ENCODE data around the gene CPNE6. TPM values are rescaled to one million over a fixed set of nuclear protein-coding genes. Genes with fewer than 3 reads are reported as not detected.
A peak's percentile ranks its signal among the peaks of the same experiment; 100 is the strongest.
"Not testable (repeated sequence)": the region's sequence is repeated elsewhere in the genome, so short reads cannot be mapped to it uniquely, and the experiment has no call there.

CPNE6 gene
- under 1 TPM; 0.12 to 0.14 TPM for total RNA-seq

DNA sequence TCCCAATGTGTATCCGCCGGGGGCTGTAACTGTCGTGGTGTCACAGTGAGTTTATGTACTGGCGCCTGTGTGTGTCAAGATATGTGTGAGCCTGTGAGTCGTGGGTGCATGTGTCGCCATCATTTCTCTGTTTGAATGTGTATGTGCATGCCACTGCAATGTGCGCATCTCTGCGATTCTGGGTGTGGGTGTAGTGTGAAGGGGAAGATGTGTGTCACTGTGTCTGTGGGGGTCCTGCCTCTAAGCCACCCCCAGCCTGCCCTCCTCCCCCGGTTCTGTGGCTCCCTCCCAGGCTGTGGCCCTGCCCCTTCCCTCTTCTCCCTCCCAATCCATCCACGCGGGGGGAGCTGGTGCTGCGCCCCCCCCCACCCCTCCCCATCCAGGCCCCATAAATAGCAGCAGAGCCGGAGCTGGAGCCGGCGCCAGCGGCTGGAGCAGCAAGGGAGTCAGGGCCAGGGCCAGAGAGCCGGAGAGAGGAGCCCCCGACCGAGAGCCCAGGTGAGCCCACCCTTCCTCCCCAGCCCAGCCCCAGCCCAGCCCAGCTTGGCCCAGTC, at the start of gene CPNE6:
Gene CPNE6 (plus strand): TSS at position 419 of the 554 bp plus-strand sequence. CDS start 1,375 bp downstream, outside the sequence.
- Mint-ChIP-seq H3K4me3 (peak within 1 kb of the TSS in 1 of 2 donors; percentile 1), H3K27me3 (ENCODE audit: low read depth) (no peaks in the 10 kb centered on the region), H3K9me3 (no peaks in the 10 kb centered on the region), H3K36me3 (ENCODE audit: insufficient read depth in 2 of 2) (no peaks in the 10 kb centered on the region), H3K4me1 (ENCODE audit: low read depth) (peaks cover 13% of the 10 kb centered on the region), H3K27ac (no peak within 1 kb of the TSS)
- DNase-seq (peak; percentile 56 to 74), ATAC-seq (replicated peaks in 1 of 2) (peak; percentile 95 to 96)

DNA sequence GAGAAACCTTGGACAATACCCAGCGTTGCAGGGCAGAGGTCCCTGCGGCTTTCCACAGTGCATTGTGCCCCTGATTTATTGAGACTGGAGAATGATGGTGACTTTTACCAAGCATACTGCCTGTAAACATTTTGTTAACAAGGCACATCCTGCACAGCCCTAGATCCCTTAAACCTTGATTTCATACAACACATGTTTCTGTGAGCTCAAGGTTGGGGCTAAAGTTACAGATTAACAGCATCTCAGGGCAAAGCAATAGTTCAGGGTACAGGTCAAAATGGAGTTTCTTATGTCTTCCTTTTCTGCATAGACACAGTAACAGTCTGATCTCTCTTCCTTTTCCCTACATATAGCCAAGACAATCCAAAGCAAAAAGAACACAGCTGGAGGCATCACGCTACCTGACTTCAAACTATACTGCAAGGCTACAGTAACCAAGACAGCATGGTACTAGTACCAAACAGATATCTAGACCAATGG, 46.4 kb upstream of the CPNE6 start:
- H3K9me3 Mint-ChIP-seq; H3K4me3 Mint-ChIP-seq; H3K4me1 Mint-ChIP-seq (ENCODE audit: low read depth); H3K36me3 Mint-ChIP-seq (ENCODE audit: insufficient read depth in 2 of 2); DNase-seq; H3K27ac Mint-ChIP-seq; ATAC-seq (replicated peaks in 1 of 2): not testable (repeated sequence)
- peaks cover 20% of the 10 kb centered on the region for H3K27me3 Mint-ChIP-seq (ENCODE audit: low read depth)

DNA sequence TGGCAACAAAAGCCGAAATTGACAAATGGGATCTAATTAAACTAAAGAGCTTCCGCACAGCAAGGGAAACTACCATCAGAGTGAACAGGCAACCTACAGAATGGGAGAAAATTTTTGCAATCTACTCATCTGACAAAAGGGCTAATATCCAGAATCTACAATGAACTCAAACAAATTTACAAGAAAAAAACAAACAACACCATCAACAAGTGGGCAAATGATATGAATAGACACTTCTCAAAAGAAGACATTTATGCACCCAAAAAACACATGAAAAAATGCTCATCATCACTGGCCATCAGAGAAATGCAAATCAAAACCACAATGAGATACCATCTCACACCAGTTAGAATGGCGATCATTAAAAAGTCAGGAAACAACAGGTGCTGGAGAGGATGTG, 41.7 kb upstream of the CPNE6 start:
- not testable (repeated sequence) for H3K4me1 Mint-ChIP-seq (ENCODE audit: low read depth); ATAC-seq (replicated peaks in 1 of 2); H3K4me3 Mint-ChIP-seq; H3K9me3 Mint-ChIP-seq; H3K27ac Mint-ChIP-seq; DNase-seq
- Mint-ChIP-seq H3K36me3 (ENCODE audit: insufficient read depth in 2 of 2) (peaks cover 8 to 16% of the 10 kb centered on the region in 2 donors), H3K27me3 (ENCODE audit: low read depth) (peaks cover 12% of the 10 kb centered on the region)

DNA sequence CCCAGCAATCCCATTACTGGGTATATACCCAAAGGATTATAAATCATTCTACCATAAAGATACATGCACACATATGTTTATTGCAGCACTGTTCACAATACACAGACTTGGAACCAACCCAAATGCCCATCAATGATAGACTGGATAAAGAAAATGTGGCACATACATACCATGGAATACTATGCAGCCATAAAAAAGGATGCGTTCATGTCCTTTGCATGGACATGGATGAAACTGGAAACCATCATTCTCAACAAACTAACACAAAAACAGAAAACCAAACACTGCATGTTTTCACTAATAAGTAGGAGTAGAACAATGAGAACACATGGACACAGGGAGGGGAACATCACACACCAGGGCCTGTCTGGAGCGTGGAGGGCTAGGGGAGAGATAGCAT, 40.0 kb upstream of the CPNE6 start:
- not testable (repeated sequence) for DNase-seq; H3K9me3 Mint-ChIP-seq; ATAC-seq (replicated peaks in 1 of 2); H3K27ac Mint-ChIP-seq; H3K4me3 Mint-ChIP-seq; H3K4me1 Mint-ChIP-seq (ENCODE audit: low read depth)
- peaks cover 6 to 16% of the 10 kb centered on the region in 2 donors for H3K36me3 Mint-ChIP-seq (ENCODE audit: insufficient read depth in 2 of 2)
- H3K27me3 Mint-ChIP-seq (ENCODE audit: low read depth) = peaks cover 11% of the 10 kb centered on the region

DNA sequence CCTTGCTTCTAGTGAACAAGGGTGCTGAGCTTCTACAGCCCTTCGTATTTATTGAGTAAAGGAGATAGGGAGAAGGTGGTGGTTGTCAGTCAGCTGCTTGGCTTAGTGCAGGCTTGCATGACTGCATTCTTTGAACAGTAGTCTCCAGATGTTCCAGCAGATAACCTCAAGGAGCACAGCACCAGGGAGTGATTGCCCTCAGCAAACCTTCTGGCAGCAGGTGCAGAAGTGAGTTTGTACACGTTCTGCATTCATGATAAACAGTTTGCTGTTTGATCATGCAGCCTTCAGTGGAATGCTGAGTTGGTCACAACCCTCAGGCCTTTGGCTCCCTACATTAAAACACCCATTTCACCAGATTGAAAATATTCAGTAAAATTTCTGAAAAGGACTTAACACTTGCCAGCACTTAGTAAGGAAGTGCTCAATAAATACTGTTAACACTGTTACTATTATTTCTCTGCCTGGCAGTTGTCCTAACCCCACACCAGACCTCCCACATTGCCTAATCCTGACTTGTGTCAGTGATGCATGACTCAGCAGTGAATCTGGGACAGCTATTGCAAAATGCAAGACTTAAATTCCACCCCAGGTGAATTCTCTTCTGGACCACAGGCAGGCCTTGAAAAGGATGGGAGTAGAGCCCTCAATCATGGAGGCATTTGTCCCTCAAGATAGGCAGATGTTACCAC, 38.5 kb upstream of the CPNE6 start:
- Mint-ChIP-seq H3K4me1 (ENCODE audit: low read depth) (peaks cover 14% of the 10 kb centered on the region), H3K4me3 (no peak overlapping the region), H3K27ac (no peak overlapping the region), H3K36me3 (ENCODE audit: insufficient read depth in 2 of 2) (peaks cover 1 to 12% of the 10 kb centered on the region in 2 donors), H3K9me3 (peaks cover 4 to 8% of the 10 kb centered on the region in 2 donors), H3K27me3 (ENCODE audit: low read depth) (peaks cover 7% of the 10 kb centered on the region)
- no peak for DNase-seq
- no peak for ATAC-seq (replicated peaks in 1 of 2)

DNA sequence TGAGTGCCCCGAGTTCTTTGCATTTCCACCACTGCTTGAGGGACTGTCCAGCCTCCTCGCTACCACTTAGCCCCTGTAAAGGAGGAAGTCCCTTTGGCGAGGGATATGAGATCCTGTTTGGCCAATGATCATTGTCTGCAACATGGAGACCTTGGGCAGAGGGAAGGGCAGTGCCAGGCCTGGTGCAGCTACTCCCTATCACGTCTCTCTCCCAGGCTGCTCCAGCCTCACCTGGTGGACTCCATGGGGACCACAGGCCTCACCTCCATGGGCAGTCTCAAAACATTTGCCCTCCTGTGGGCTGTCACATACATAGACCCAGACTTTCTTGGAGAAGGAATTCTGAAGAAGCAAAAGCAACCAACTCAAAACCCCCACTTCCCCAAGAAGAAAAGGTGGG, 35.6 kb upstream of the CPNE6 start:
- H3K4me3 Mint-ChIP-seq = peak overlapping the region; percentile 87 to 99
- peaks cover 0 to 10% of the 10 kb centered on the region in 2 donors for H3K36me3 Mint-ChIP-seq (ENCODE audit: insufficient read depth in 2 of 2)
- peaks cover 14% of the 10 kb centered on the region for H3K4me1 Mint-ChIP-seq (ENCODE audit: low read depth)
- ATAC-seq (replicated peaks in 1 of 2) = peak; percentile 21 to 23
- peak overlapping the region; percentile 50 for H3K27ac Mint-ChIP-seq
- not testable (repeated sequence) for DNase-seq; H3K9me3 Mint-ChIP-seq; H3K27me3 Mint-ChIP-seq (ENCODE audit: low read depth)

DNA sequence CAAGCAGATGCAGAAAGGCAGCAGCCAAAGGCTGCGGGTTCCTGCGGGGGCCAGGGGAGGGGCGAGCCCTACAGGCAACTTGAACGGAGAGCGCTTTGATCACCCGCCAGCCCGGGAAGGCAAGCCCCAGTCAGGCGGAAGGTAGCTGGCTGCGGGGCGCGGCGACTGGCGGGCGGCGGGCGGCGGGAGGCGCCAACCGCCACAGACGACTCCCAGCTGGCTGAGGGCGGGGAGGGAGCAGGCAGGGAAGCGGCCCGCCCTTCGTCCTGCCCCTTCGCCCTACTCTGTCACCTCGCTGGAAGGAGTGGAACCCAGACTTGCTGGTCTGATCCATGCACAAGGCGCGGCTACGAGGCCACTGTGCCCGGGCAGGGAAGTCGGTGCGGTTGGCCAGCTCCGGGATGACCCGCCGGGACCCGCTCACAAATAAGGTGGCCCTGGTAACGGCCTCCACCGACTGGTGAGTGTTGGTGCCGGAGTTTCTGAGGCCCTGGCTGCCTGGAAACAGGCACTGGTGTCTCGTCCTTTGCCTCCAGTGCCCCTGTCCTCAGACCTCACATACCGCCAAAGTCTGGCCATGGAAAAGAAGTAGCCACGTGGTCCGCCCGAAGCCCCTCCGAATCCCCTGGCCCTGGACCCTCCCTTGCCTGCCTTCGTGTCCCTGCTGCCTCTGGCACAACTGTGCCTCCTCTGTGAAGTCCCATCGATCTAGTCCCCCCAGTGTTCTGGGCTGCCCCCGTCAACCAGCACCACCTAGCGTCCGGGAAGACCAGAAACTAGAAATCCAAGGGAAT, 35.0 kb upstream of the CPNE6 start:
- Mint-ChIP-seq H3K27ac (peak overlapping the region; percentile 50), H3K27me3 (ENCODE audit: low read depth) (no peaks in the 10 kb centered on the region), H3K4me3 (peak overlapping the region; percentile 87 to 99), H3K36me3 (ENCODE audit: insufficient read depth in 2 of 2) (peaks cover 0 to 7% of the 10 kb centered on the region in 2 donors), H3K4me1 (ENCODE audit: low read depth) (peaks cover 14% of the 10 kb centered on the region), H3K9me3 (peaks cover 2 to 4% of the 10 kb centered on the region in 2 donors)
- ATAC-seq (replicated peaks in 1 of 2) (peak; percentile 84 to 86), DNase-seq (peak; percentile 73 to 74)

DNA sequence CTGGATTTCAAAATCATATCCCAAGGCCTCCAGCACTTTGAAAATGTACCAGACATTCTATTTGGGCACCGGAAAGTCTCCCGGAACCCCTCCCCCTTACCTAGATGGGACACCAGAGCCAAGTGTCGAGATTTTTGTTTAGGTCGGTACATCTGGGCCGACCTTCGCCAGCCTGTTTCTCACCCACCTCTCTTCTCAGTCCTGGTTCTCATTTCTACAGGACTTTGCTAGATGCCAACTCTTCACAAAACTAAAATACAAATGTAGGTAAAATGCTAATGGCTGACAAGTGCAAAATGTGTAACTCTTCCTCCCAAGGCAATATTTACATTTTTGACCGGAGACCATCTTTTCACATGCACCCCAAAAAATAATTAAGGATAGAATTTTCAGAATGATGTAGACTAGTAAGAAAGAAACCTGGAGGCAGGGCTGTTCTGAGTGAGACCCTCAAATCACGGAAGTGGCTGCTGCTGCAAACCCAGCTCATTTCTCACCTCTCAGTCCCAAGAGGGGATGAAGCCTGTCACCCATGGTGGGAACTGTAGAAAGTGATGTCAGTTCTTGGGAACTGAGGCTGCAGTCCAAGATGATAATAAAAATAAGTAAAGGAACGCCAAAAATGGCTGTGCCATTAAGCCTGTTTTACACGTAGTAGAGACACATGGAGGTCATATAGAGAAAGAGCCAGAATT, 34.3 kb upstream of the CPNE6 start:
- DNase-seq; H3K36me3 Mint-ChIP-seq (ENCODE audit: insufficient read depth in 2 of 2); H3K27me3 Mint-ChIP-seq (ENCODE audit: low read depth); H3K9me3 Mint-ChIP-seq: not testable (repeated sequence)
- peak overlapping the region; percentile 49 for H3K27ac Mint-ChIP-seq
- peak overlapping the region; percentile 87 to 99 for H3K4me3 Mint-ChIP-seq
- peak; percentile 6 to 14 for ATAC-seq (replicated peaks in 1 of 2)
- peaks cover 14% of the 10 kb centered on the region for H3K4me1 Mint-ChIP-seq (ENCODE audit: low read depth)

DNA sequence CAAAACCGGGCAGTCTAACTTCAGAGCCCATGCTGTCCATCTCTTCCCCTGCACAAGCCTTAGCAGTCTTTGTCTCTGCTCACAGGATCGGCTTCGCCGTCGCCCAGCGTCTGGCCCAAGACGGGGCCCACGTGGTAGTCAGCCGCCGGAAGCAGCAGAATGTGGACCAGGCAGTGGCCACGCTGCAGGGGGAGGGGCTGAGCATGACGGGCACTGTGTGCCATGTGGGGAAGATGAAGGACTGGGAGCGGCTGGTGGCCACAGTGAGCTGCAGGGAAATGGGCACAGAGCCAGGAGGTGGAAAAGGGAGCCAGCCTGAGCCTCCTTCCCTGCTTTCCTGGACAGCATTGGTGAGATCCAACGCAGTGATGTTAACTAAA, 33.7 kb upstream of the CPNE6 start:
- ATAC-seq (replicated peaks in 1 of 2) (no peak), DNase-seq (no peak)
- Mint-ChIP-seq H3K4me1 (ENCODE audit: low read depth) (peaks cover 14% of the 10 kb centered on the region), H3K27ac (no peak overlapping the region), H3K4me3 (no peak overlapping the region), H3K27me3 (ENCODE audit: low read depth) (no peaks in the 10 kb centered on the region), H3K36me3 (ENCODE audit: insufficient read depth in 2 of 2) (no peaks in the 10 kb centered on the region), H3K9me3 (no peaks in the 10 kb centered on the region)

DNA sequence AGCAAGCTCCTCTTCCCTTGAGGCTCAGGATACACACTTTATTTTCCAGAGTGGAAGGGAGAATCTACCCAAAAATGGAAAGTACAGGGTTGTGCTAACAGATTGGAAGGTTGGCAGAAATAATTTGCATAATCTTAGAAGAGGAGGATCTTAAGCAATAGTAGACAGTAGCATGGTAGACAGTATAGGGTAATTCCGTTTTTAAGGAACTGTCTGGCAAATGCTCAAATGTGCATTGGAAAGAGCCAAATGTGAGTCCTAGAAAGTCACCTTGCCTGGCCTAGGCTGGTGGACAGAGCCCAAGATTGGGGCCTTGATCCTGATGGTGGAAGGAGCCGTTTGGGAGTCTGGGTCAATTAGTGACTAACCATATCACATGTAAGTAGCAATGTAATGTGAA, 32.7 kb upstream of the CPNE6 start:
- no peak for ATAC-seq (replicated peaks in 1 of 2)
- no peak overlapping the region for H3K4me3 Mint-ChIP-seq
- H3K27me3 Mint-ChIP-seq (ENCODE audit: low read depth) = no peaks in the 10 kb centered on the region
- no peaks in the 10 kb centered on the region for H3K36me3 Mint-ChIP-seq (ENCODE audit: insufficient read depth in 2 of 2)
- no peaks in the 10 kb centered on the region for H3K9me3 Mint-ChIP-seq
- peaks cover 14% of the 10 kb centered on the region for H3K4me1 Mint-ChIP-seq (ENCODE audit: low read depth)
- no peak for DNase-seq
- H3K27ac Mint-ChIP-seq = no peak overlapping the region

DNA sequence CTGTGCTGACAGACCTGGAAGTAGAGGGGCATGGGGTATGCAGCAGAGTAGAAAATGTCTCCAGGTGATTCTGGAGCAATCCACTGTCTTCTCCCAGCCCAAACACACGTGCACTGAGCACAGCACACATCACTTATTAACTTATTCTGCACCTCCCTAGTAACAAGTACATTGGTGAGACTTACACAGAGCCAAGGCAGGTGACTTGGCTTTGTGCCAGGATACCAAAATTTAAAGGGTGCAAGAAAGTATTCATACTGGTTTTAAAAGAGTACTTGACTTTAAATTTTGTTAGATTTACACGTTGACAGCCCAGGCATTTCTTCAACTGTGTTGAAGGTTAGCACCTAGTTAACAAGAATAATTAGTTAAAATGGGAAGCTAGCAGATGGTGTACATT, 30.7 kb upstream of the CPNE6 start:
- no peak overlapping the region for H3K27ac Mint-ChIP-seq
- no peak for ATAC-seq (replicated peaks in 1 of 2)
- H3K9me3 Mint-ChIP-seq = no peaks in the 10 kb centered on the region
- H3K27me3 Mint-ChIP-seq (ENCODE audit: low read depth) = no peaks in the 10 kb centered on the region
- H3K4me3 Mint-ChIP-seq = no peak overlapping the region
- no peaks in the 10 kb centered on the region for H3K36me3 Mint-ChIP-seq (ENCODE audit: insufficient read depth in 2 of 2)
- no peak for DNase-seq
- H3K4me1 Mint-ChIP-seq (ENCODE audit: low read depth) = peaks cover 9% of the 10 kb centered on the region

DNA sequence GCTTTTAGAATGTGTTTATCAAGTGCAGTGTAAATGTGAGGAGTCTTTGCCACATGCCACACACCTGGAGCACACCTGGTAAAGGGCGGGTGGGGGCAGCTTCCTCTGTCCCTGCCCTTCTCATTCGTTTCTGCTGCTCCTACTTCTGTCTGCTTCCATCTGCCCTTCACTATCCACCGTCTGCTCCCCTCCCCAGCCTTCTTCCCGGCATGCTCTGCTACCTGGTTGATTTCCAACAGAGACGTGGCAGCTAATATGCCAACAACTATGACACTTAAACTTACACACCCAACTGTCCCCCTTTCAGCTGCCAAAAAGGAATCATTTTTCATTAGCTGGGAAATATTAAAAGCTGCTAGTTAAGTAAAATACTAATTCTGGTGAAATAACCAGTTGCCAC, 28.6 kb upstream of the CPNE6 start:
- Mint-ChIP-seq H3K4me3 (no peak overlapping the region), H3K4me1 (ENCODE audit: low read depth) (no peaks in the 10 kb centered on the region), H3K36me3 (ENCODE audit: insufficient read depth in 2 of 2) (no peaks in the 10 kb centered on the region), H3K27me3 (ENCODE audit: low read depth) (no peaks in the 10 kb centered on the region), H3K9me3 (no peaks in the 10 kb centered on the region), H3K27ac (no peak overlapping the region)
- ATAC-seq (replicated peaks in 1 of 2) (no peak), DNase-seq (no peak)

DNA sequence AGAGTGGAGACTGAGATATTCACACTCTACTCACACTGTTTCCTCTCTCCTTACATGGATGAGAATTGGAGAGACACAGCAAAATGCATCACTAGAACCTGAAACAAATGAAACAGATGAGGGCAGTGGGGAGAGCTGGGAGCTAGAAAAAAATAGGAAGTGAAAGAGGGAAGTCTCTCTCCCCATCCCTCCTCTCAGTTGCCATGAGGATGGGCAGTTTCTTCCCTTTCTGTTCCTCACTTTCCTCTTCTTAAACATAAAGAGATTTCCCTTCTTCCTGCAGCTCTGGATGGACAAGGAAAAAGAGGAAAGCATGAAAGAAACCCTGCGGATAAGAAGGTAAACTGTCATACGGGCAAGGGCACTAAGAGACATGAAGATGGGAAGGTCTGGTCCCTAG, 22.4 kb upstream of the CPNE6 start:
- H3K4me3 Mint-ChIP-seq; H3K27ac Mint-ChIP-seq; ATAC-seq (replicated peaks in 1 of 2); H3K9me3 Mint-ChIP-seq; H3K27me3 Mint-ChIP-seq (ENCODE audit: low read depth); DNase-seq; H3K36me3 Mint-ChIP-seq (ENCODE audit: insufficient read depth in 2 of 2): not testable (repeated sequence)
- peaks cover 19% of the 10 kb centered on the region for H3K4me1 Mint-ChIP-seq (ENCODE audit: low read depth)

All from activated T-cell treated with anti-CD3 and anti-CD28 coated beads, Interleukin-2, amount 50 U/mL, for 72 hours (primary cell).